ENCODE results near the gene GRIP2.

GRIP2 gene

GRCh38 chr3:14464521-14464920 is 75.6 kb downstream of the GRIP2 start:
- no peak for TF ChIP-seq CTCF (IDR thresholded peaks at IDR 0.05; ENCODE audit: low read depth, low read length)
- DNase-seq (ENCODE audit: low read depth in 2 of 2): no peak
- no peak overlapping the region for H3K4me3 ChIP-seq (replicated peaks in 1 of 2; ENCODE audit: low read depth in 2 of 2, low read length in 2 of 2)

GRCh38 chr3:14464141-14464465 is 76.0 kb downstream of the GRIP2 start:
- DNase-seq (ENCODE audit: low read depth in 2 of 2): no peak
- TF ChIP-seq CTCF (IDR thresholded peaks at IDR 0.05; ENCODE audit: low read depth, low read length): no peak

GRCh38 chr3:14463330-14464140 is 76.6 kb downstream of the GRIP2 start:
- no peak for TF ChIP-seq CTCF (IDR thresholded peaks at IDR 0.05; ENCODE audit: low read depth, low read length)
- no peak overlapping the region for H3K4me3 ChIP-seq (replicated peaks in 1 of 2; ENCODE audit: low read depth in 2 of 2, low read length in 2 of 2)
- no peak for DNase-seq (ENCODE audit: low read depth in 2 of 2)

More at GRCh38 chr3:14464141-14464465, 76.0 kb downstream of the GRIP2 start:
- H3K4me3 ChIP-seq (replicated peaks in 1 of 2; ENCODE audit: low read depth in 2 of 2, low read length in 2 of 2): no peak overlapping the region

GRCh38 chr3:14462738-14463137 is 77.4 kb downstream of the GRIP2 start:
- H3K4me3 ChIP-seq (replicated peaks in 1 of 2; ENCODE audit: low read depth in 2 of 2, low read length in 2 of 2): no peak overlapping the region
- no peak for TF ChIP-seq CTCF (IDR thresholded peaks at IDR 0.05; ENCODE audit: low read depth, low read length)
- no peak for DNase-seq (ENCODE audit: low read depth in 2 of 2)

GRCh38 chr3:14461748-14462324 is 78.3 kb downstream of the GRIP2 start:
- TF ChIP-seq CTCF (IDR thresholded peaks at IDR 0.05; ENCODE audit: low read depth, low read length): peak; percentile 90
- peak; percentile 82 to 85 for DNase-seq (ENCODE audit: low read depth in 2 of 2)
- no peak overlapping the region for H3K4me3 ChIP-seq (replicated peaks in 1 of 2; ENCODE audit: low read depth in 2 of 2, low read length in 2 of 2)

- no peak for DNase-seq (ENCODE audit: low read depth in 2 of 2)
- no peak overlapping the region for H3K4me3 ChIP-seq (replicated peaks in 1 of 2; ENCODE audit: low read depth in 2 of 2, low read length in 2 of 2)
- TF ChIP-seq CTCF (IDR thresholded peaks at IDR 0.05; ENCODE audit: low read depth, low read length): no peak
Observed at GRCh38 chr3:14461006-14461747, 79.0 kb downstream of the GRIP2 start.
